Activated naive CD4-positive, alpha-beta T cell (primary cell): ENCODE results near the gene MAGI1.

Experiments used
- DNase-seq, 4 experiments: peaks; one replicate each; lab custom pipeline; 2025; lab: John Stamatoyannopoulos, UW

The MAGI1 gene

DNA sequence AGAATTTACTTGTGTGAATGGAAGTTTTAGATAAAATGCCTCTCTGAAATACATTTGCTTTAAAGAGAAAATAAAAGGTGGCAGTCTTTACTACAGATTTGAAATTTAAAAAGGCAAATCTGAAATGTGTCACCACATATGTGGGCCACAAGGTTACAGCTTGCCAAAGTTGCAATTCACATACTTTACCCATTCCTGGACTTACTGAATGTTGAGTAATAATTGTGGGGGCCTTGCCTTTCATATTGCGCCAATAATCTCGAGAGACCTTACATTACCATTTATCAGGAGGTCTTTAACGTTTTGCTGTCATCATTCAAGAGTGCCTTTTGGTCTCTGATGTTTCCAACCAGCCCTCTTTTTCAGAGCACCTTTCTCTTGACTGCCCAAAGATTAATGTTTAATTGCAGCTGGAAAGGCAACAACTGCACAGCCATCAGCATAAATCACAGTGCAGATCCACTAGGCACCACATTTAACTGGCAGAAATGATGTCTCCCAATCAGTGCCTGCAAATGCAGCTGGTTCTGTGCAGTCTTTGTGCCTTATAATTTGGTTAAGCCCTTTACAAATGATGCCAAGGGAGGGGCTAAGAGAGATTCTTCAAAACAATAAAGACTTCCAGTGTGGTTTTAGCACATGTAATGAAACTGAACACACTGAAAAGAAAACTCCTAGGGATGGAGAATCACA, 206.8 kb downstream of the MAGI1 start:
- DNase-seq = no peak

DNA sequence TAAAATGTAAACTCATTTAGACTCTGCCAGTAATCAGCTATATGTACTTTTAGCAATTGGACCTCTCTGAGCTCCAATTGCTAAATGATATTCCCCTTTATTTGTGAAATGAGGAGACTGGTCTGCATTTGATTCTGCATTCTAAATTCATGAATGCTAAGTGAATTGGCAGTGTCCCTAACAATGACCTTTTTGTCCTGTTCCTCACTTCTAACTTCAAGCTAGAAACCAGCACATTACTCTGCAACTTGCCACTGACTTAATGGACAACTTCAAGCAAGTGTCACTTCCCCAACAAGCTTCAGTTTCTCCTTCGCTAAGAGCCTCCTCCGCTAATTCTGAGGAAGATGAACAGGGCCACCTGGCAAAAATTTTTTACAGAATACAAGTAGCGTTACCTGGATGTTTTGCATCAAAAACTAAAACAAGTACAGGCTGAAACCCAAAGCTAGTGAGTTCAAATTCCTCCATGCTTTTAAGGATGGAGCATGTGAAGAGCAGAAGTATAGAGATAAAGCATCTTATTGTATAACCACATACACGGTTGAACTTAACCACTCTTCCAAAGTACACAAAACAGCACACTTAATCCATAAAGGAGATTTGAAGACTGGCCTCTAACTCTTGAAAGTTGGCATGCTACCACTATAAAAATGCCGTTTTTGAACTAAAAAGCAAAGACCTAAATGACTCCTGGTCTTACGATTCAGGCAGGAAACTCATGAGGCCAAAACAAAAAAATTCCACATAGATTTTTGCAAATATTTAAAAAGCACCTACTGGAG, 207.6 kb downstream of the MAGI1 start:
- no peak for DNase-seq

DNA sequence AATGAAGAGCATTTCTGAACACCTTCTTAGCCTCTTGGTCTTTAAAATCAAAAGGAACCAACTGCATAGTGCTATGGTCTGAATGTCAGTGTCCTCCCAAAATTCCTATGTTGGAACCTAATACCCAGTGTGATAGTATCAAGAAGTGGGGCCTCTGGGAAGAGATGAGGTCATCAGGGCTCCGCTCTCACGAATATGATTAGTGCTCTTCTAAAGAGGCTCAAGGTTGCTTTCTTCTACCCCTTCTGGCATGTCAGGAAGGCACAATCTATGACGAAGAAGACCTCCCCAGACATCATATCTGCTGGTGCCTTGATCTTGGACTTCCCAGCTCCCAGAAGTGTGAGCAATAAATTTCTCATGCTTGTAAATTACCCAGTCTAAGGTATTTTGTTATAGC, 209.5 kb downstream of the MAGI1 start:
- no peak for DNase-seq

DNA sequence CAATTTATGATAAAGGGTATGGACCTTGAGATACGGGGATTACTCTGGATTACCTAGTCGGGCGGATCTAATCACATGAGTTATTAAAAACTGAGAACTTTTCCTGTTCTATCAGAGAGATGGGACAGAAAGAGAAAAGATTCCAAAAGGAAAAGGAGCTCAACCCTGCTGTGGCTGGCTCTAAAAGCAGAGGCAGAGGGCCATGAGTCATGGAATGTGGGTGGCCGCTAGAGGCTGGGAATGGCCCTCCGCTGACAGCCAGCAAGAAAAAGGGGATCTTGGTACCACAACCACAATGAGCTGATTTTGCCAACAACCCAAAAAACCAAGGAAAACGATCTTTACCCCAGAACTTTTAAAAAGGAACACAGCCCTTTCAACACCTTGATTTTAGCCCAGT, 210.0 kb downstream of the MAGI1 start:
- DNase-seq = no peak

DNA sequence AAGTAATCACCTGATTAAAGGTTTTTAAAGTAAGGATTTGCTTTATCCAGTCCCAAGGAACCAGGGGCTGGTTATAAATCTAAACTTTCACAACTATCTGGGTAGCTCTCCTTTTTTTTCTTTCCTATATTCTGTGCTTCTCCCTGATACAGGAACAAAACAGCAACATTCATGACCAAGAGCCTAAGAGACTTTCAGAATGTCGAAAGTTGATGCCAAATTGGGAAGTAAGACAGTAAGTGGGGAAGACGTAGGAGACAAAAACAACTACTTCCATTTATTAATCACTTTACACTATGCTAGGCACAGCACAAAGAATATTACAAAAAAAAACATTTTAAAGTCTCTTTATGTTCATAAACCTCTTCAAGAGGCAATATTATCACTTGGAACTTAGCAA, 211.6 kb downstream of the MAGI1 start:
- no peak for DNase-seq

DNA sequence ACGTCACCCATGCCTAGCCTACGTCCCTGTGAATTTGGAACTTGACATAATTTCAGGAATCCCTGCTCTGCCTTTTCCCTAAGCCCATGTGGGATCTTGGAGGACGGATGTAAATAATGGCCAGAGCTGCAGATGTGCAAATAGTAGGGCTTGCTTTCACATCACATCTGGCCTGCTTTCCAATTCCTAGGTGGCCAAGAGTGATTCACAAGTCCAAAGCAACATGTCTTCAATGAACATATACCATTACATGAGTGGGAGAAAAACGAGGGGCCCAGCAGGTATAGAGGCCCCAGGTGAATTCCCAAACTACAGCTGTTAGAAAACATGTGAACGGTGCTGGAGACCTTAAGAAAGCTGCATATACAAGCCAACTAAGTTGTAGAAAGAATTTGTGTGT, 214.6 kb downstream of the MAGI1 start:
- DNase-seq = no peak

DNA sequence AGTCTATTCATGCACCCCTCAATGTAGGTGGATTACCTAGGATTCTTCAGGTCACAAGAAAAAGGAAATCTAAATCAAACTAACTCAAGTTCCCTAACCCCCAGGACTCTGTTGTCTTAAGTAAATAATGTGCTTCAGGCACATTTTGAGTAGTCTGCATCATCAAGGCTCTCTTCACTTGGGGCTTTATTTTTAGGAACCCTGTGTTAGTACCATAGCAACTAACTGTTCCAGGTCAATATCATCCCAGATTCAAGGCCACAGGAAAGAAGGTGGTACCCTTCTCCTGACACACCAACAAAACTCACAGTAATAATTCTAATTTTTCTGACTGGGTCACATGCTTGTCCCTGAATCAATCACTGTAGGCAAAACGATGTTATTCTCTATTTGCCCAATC, 218.1 kb downstream of the MAGI1 start:
- no peak for DNase-seq

DNA sequence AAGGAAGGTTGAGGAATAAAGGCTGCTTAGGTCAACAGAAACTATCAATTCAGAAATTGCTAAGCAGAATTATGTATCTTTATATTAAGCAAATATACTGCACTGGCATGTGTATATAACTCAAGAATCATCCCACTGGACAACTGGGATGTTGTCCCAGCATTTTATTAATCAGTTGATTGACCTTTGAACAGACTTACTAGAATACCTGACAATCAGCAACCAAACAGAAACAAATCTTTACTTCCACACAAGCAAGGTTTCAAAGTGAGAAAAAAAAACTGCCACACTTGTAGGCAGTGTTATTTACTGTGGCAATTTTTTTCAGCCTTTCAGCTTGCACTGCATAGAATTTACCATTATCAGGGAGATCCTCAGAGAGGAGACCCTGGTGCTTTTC, 218.8 kb downstream of the MAGI1 start:
- DNase-seq = no peak

DNA sequence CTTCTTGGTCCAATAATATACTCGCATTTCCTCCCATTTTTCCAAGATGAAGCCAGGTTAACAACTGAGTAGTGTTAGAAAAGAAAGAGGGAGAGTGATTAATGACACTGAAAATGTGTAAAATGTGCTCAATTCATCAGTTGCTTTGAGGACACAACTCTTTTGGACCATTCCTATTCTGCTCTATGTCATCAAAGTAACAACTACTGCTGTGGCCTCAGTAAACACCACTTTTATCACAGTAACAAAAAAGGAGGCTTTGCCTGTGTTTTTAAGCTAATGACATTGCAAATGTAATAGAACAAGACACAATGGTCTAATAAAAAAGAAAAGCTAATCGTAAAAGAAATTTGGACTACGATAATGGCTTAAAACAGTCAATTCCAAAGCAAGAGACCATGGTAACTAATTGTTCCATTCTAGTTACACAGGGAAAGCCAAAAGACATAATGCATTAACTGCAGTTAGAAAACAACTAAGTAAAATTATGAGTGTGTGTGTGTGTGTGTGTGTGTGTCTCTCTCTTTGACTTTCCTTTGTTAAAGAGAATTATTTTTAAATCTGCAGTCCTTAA, 221.1 kb downstream of the MAGI1 start:
- no peak for DNase-seq

DNA sequence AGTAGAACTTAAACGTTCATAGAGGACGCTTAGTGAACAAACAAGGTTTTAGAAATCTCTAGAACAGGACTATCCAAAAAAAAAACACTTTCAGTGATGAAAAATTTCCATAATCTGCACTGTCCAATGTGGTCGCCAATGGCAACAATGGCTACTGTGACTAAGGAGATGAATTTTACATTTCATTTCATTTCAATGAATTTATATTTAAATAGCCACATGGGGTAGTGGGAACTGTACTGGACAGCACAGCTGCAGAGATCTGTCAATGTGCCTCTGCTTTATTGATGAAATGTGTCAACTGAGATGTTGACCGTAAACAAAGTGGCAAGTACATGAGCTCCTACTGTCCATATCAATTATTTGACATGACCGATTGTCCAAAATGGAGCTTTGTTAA, 222.5 kb downstream of the MAGI1 start:
- DNase-seq = no peak

DNA sequence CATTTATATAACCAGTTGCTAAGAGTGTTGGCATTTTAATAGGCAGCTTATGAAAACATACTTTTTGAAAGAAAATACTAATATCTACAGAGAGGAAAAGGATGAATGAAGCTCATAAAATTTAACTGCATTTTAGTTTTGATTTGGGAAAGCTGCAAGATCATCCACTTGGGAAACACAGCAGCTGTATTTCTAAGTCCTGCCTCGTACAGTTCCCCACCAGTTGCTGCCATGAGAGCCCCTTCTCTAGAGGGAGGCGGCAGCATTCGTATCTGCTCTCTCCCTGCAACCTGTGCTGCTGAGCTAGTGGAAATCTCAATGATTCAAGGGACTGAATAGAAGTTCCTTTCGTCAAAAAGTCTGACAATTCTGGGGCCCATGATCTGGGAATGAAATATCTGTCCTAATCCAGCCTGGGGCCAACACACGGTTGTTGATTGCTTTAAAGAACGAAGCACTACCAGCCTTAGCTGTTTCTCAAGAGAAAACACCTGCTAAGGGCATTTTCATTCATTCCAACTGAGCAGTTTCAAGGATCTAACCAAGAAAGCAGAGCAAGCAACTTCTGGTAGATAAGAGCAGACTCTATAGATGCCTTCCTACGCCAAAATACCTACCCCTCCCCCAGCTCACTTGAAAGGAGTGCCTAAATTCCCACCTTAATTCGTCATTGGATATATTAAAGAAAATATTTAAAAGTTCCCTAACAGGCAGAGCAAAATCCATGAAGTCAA, 223.7 kb downstream of the MAGI1 start:
- DNase-seq = no peak

DNA sequence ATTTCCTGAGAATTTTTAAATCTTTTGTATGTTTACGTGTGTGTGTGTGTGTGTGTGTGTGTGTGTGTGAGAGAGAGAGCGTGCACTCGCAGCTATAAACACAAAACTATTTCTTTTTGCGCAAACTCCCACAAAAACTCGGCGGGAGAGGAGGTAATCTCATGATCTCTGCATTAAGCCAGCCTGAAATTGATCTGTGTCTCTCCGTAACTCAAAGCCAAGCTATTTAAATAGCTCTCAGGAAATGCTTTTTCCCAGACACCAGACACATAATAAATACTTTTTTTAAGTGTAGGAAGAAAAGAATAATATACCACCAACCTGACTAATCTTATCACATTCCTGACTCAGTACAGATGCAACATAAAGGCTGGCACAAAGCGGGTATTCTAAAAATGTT, 226.8 kb downstream of the MAGI1 start:
- no peak for DNase-seq

DNA sequence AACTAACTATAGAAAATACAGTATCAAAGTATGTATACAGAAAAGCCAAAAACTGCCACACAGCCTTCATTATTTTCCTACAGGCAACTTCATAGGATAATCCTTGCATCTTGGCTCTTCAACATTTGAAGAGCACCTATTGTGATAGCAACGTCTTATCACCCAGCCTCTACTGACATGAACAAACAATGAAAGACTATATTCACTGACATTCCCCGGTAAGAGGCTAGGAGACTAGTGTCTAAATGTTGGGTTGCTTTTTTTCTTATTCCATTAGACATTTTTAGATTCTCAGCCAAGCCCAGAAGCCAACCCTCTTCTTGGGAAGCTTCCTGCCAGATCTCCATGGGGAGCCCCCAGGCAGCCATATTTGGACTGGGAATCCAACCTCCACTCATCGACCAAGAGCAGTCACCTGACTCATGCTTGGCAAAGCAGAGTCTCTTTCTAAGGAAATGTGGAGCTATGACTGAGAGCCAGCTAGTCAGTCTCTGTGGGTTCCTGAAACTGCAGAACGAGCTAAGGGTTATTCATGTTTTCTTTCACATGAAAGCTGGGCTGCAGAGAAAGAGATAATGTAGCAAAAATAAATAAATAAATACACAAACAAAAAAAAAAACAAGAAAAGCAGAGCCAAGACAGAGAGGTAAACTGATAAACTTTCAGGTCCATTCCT, 227.5 kb downstream of the MAGI1 start:
- DNase-seq = no peak

DNA sequence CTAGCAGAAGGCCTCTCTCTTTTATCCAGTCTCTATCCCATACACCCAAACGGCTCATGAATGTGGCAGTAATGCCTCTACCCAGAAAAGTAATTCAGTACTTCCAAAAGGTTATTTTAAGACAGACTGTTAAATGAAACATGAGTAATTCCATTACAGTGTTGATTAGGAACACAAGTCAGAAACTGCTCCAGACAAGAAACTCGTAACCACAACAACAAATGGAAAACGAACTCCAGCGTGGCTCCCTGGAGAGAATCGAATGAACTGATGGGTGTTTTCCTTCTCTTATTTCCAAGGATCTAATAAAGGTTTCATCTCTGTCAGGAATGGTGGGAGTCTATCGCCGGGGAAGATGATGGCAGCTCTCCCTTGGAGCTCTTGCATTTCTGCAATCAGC, 228.4 kb downstream of the MAGI1 start:
- no peak for DNase-seq

DNA sequence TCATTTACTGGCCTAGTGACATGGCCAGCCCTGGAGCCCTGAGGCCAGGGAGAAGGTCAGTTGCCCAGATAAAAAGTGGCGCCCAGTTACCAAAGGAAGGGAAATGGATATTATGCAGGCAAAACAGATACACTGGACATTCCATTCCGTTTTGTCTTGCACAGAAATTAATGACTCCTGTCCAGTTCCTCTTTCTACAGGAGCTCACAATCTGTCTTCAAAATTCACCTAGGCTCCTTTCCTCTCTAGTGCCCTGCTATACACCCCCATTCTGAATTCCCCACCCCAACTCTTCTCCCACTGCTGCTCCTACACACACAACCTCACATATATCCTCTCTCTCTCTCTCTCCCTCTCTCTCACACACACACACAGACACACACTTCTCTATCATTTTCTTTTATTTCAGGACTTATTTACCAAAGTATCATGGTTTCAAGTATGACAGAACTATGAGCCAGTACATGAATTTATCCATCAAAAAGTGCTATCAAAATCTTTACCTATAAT, 229.0 kb downstream of the MAGI1 start:
- no peak for DNase-seq

DNA sequence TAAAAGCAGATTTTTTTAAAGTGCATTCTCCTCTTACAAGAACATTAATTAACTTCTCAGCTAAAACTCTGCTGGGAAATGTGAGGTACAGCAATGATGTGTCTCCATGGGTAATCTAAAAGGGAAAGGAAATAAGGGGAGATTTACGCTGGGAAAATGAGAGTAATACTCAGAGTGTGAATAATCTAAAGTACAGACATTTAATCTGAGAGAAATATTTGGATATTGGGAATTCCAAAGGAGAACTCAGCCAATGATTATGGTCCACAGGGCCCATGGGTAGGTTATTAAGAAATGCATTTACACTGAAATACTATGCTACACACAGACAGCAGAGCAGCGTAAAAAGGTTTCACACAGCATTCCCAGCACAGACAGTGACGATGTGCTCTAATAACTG, 229.9 kb downstream of the MAGI1 start:
- no peak for DNase-seq

DNA sequence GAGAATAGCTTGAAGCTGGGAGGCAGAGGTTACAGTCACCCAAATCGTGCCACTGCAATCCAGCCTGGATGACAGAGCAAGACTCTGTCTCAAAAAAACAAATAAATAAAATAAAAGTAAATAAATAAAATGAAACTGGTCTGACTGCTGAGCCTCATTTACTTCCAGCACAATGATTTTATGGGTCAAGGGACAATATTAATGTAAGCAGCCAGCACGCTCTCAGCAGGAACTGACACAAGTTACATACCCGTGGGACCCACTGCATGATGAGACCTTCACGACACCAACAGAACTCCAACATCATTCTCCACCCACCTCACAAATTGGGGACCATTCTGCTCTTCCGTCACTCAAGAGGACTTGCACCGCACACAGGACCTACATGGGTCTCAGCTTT, 230.3 kb downstream of the MAGI1 start:
- DNase-seq = no peak

DNA sequence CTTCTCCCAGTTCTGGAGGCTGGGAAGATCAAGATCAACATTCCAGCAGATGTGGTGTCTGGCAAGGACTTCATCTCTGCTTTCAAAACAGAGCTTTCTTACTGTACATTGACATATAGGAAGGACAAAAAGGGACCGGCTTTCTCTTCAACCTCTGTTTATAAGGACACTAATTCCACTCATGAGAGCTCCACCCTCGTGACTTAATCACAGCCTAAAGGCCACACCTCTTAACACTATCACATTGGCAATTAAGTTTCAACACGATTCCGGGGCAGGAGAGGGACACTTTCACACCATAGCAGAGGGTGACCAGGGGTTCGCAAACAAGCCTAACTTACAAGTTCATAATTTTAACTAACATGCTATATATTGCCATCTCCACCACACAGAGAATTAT, 231.5 kb downstream of the MAGI1 start:
- no peak for DNase-seq

DNA sequence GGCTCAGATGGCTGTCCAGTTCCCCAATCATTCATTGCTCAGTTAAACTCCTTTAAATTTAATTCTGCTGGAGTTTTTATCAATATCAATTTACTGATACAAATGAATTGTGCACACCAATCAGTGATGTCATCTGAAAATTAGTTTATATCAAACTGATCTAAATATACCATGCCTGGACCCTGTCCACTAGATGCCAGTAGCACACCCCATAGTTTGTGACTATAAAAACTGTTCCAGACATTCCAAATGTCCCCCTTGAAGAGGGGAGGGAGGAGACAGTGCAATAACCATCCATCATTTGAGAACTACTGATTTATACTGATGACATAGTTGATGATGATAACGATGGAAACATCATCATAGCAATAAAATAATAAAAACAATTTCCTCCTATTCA, 232.1 kb downstream of the MAGI1 start:
- DNase-seq = no peak

DNA sequence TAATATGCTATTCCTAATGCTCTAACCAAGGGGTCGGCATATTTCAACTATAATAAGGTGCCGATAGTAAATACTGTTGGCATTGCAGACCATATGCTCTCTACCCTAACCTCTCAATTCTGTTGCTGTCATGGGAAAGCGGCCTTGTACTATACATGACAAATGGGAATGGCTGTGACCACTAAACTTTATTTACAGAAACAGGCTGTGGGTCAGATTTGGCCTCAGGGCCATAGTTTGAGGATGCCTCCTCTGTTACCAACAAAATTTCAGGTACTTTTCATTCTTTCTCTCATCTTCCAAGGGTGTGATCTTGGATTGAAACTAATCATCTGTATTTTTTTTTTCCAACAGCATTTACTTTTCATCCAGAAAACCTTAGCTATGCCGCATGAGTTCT, 242.0 kb downstream of the MAGI1 start:
- DNase-seq = no peak

DNA sequence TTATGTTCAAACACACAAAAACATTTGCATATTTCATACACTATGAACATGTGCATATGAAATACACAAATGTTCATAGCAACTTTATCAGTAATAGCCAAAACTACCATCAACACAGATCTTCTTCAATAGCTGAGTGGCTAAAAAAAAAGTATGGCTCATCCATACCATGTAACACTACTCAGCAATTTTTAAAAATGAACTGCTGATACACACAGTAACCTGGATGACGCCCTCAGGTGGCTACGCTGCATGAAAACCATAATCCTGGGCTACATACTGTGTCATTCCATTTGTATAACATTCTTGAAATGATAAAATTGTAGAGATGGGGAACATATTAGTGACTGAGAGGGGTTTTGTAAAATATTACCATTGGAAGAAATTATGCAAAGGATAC, 243.6 kb downstream of the MAGI1 start:
- no peak for DNase-seq
